GM10847 (cell line): Measurements from ENCODE around the gene KLF7.

Experiments
- POLR2A ChIP-seq: IDR thresholded peaks from 2 replicates; pipeline ENCODE4 v1.6.1; 2011; ENCODE audit not compliant: insufficient read length; ENCODE audit errors: extremely low read depth

KLF7 gene

DNA sequence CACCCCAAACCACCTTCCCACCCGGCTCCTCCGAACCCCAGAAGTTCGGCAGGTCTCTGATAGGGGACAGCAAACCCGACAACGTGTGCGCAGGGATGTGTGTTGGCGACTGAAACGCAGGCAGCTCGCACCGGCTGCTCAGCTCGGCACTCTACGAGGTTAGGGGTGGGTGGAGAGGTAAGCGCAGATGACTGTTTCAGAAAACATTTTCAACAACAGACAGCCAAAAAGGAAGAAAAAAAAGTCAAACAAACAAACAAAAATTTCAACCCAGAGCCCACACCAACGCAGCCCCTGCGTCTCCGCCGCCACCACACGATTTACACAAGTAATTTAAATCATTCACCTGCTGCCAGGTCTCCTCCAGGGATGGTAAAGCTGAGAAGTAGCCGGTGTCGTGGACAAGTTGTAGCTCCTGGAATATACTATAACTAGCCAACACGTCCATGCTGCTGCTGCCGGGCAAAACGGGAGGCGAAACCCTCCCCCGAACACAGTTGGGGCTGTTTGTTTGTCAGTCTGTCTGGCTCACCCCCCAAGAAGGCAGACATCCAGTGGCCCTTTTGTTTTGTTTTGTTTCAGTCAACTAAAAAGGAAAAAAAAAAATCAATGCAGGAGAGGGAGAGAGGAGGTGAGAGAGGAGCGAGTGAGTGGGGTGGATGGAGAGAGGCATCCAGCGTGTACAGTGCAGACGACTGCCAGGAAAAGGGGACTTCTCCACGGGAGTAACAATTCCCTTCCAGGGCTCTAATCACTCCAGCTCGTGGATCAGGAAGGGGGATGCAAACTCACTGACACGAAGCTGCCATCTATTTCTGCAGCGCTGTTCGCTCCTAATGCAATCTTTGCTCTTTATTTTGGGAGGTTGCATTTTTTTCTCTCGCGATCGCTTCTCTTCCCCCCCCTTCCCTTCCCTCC is at the start of gene KLF7:
Gene KLF7, minus strand, starts transcription at position 828 of the 918 bp plus-strand sequence. Its CDS starts 380 bp downstream, at position 448.
- no peak for TF ChIP-seq POLR2A

DNA sequence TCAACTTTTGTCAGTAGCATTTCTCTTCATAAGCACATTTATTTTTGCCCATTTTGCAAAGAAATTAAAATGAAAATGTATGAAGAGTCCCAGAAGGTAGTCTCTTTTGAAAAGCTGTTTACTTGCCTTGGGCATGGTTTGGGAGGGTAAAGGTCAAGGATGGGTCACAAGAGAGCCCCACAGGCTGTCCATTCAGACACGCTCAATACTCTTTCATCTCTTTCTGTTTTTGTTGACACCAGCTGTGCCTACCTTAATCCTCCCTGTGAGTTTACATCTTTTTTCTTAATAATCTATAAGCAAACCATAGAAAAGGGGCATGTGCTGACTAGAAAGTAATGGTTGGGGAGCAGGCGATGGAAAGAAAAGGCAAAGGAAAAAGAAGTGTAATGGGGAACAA is 49.6 kb upstream of the KLF7 start:
- no peak for TF ChIP-seq POLR2A

DNA sequence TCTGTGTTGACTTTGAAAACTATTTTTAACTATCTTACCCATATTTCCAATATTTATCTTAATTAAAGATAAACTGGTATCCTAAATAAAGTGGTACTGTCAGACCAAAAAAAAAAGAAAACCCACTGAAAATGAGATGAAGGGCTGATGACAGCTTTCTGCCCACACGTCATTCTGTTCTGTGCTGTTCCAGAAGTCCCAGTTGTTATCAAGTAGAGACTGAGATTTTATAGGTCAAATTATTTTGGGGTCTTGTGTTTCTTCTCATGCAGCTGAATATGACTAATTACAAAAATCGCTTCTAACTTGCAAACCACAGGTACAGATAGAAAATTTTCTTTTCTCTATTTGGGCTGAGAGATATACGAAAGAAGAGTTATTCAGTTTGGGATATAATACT is 48.7 kb upstream of the KLF7 start:
- no peak for TF ChIP-seq POLR2A

DNA sequence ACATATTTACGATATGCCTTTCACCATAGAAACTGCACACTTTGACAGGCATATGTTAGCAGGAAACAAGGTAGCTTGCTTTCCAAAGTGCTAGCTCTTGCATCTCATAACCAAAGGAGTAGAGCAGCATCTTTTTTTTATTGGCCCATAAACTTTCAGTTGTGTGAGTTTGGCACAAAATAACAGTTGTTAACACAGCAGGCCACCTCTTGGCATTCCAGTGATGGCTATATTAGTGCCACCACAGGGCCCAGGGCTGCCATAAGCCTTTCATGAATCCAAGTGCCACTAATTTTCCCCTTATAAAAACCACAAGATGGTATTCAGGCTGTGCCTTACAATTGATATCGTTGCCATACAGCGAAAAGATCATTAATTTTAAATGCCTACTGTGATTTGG is 40.3 kb upstream of the KLF7 start:
- no peak for TF ChIP-seq POLR2A

DNA sequence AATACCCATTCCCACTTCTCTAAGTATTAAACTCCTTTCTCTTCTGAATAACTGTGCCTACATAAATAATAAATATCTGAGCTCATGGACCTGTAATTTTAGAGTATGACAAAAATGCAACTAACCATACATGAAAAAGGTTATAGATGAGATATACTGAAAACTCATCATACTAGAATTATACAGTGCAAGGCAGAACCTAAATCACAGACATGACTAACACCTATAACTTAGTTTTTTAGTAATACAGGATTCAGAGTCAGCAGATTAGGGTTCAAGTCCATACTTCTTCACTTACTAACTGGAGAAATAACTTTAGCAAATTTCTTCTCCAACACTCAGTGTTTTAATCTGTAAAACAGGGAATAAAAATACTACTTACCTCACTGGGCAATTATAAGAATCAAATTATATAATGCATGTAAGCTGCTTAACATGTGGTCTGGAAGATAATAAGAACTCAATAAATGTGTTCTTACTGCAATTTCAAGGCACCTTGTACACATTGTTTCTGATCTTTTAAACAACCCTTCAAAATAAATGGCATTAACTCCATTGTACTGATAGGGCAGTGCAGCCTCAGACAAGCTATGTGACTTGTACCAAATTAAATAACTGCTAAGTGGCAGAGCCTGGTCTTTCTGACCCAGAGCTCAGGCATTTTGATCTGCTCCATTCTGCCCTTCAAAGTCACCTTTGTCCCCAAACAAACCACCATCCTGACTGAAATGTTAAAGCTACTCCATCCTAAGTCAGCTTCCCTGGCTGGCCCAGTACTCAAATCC is 39.6 kb upstream of the KLF7 start:
- TF ChIP-seq POLR2A = no peak

DNA sequence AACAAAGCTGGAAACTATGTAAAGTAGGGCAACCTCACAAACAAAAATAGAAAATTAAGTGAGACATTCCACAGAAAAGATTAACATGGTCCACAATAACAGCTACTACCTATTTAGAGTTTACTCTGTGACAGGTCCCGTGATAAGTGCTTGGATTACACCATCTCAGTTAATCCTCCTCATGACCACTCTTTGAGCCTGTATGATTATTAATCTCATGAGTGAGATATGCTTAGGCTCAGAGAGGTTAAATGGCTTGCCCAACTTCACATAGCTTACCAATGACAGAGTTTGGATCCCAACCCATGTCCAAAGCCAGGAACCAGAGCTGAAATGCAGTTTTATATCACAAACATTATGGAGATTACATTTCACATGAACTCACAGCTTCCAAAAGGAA is 37.3 kb upstream of the KLF7 start:
- TF ChIP-seq POLR2A = no peak

DNA sequence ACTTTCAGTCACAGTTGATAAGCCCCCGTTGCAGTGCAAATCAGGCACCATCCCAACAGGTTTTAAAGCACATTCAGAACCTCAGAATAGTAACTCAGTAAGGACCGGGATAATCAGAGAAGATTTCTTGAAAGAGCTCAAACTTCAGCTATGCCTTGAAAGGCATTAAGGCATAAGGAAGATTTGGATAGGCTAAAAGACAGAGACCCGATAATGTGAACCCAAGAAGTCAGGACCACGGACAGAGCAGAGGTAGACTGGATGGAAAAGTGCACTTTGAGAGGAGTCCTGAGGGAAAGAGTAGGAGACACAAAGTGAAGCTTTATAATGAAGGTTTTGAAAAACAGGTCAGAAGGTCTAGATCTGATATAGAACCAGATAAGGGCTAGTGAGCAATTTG is 36.9 kb upstream of the KLF7 start:
- TF ChIP-seq POLR2A = no peak

DNA sequence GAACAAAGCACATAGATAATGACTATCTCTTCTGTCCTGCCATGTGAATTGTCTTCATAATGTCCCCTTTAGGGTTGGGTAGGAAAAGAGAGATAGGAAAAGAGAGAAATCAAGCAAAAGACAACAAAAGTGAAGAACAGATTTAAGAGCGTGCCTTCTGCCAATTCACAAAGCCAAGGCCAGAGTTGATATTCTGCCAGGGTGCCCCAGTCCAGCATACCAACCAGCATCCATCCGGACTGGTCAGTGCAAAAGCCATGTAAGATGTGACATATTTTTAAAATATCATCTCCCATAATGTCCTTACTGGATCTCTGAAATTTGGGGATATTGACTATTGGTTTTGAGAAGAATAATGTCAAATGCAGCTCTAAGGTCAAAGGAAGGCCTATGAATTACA is 35.7 kb upstream of the KLF7 start:
- no peak for TF ChIP-seq POLR2A

DNA sequence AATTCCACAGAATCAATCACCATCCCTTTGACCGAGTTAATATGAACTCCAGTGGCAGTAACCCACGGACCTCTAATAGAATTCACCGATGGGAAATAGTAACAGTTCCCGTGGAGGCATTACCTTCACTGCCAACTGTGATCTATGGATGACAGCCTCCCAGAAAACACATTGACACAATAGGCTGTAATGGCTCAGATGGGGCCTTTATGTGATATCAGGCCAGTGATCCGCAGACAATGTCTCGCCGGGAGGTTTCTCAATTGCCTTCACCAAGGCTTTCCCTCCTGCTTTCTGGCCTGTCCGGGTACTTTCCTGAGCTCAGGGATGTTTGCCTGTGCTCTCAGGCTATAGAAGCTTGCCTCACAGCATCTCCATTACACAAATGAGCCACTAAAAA is 34.4 kb upstream of the KLF7 start:
- no peak for TF ChIP-seq POLR2A

DNA sequence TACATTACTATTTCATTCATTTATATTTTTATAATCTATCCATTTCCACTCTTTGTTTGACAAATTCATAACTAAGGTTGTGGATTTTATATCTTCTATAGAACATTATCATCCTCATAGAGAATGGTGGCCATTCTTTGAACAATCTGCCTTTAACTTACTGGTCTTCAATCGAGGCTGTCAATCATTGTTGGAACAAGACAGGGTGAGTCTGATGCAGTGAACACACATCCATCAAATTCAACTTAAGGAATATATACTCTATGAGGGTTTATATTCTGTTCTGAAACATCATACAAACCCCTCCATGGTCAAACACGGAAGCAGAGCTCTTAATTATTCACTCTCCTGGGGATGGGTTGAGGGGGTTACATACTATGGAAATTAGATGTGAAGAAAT is 28.3 kb upstream of the KLF7 start:
- TF ChIP-seq POLR2A = no peak

DNA sequence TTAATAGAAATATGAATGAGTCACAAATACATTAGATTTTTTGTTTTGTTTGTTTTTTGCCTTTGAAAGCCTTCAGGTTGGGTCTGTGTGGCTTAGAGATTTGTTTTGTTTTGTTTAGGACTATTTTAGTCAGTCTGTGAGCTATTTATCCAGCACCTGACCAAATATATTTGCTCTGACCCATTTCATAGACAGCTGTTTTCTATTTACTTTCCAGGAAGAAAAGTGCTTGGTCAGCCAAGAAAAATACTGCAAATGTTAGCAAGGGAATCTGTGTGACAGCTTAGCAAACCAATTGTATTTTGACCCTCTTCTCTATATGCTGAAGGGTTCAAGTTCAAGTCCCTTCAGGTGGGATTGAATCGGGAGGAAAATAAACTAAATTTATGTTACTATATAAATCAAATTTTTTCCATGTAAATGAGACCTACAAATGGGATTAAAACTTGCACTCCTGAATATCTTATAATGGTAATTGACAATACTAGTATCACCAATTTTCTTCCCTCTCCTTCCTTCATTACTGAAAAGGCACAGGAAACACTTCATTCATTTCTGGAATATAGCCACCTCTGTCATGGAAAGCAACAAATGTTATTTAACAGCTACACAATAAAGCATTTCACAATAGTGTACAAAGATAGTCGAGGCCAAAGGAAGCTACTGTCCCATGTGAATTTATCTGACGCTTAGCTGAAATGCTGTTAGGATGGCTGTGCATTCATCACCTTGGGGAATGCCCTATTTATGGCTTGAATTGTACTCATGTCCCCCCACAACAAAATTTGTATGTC is 23.1 kb upstream of the KLF7 start:
- TF ChIP-seq POLR2A = no peak

DNA sequence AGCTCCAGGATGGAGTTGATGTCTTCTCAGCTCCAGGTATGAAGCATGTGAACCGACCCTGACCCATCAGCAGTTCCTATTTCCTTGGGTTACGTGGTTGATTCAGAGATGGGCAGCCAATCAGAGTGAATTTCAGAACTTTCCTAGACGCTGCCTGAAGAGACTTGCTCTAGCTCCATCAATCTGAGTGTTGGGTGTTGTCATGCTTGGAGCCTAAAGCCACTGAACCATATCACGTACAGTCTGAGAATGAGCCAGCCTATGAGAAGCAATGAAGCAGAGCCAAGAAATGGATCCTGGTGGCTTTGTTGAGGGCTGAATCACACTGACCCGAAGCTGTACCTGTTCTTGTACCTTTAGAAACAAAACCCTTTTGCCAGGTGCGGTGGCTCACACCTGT is 19.6 kb upstream of the KLF7 start:
- no peak for TF ChIP-seq POLR2A

DNA sequence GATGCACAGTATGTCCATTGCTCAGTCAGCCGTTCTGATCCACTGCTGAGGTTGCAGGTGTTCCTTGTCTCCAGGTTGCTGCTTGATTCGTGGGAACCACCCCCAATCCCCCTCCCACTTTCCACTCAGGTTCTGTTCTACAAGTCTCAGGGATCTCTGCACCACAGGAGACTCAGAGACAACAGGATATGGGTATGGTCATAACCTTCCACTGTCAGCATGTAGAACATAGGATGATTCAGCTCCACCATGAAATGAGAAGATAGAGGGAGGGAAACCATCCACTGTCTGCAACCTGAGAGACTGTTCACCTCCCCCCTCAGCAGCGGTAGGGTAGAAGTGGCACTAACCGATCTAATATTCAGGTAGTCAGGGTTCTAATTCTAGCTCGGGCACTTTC is 19.0 kb upstream of the KLF7 start:
- no peak for TF ChIP-seq POLR2A

DNA sequence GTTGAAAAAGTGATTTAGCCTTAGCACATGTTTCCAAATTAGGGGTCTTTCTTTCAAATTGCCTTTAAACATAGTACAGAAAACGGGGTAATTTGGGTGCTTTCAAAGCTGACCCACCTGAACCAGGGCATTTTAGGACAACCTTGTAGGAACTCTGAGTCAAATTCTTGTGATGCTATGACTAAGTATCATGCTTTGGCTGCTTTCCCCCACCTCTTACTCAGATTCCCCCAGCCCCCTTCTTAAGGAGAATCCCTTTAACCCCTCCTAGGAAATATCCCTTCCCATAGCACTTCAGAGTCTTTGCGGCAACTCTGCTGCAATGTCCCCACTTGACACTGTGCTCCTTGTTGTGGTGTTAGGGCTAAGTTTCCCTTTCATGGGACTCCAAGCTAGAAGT is 18.6 kb upstream of the KLF7 start:
- TF ChIP-seq POLR2A = no peak

DNA sequence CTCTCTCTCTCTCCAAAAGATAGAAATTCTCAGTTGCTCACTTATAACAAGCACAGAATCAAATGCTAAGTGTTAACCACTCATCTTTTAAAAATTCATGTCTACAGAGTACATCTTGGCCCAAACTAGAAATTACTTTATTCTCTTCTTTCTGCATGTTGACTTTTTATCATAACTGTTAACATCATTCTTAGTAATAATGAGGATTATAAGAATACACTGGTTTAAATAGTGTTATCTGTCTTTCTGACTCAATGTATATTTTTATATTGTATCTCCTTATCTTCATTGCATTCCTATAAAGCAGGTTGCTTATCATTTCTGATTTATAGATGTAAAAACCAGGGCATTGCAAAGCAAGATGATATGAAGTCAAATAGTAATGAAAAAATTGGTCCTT is 17.8 kb upstream of the KLF7 start:
- no peak for TF ChIP-seq POLR2A
